Astrocyte of the spinal cord (primary cell): Measurements from ENCODE around the gene SLCO2A1.
A peak's percentile ranks its signal among the peaks of the same experiment; 100 is the strongest.

Source experiments
- DNase-seq: peaks from one replicate; pipeline ENCODE4 v3.0.0; 2011; ENCODE audit warnings: low read depth, low spot score
- H3K4me3 ChIP-seq: 2 replicates; pipeline ENCODE4 v1.5.1; 2011; ENCODE audit warnings: low read depth, mild to moderate bottlenecking, low read length, moderate library complexity
- in situ Hi-C: cut with HindIII; loops from 2 replicates; pipeline ENCODE4 v1.10.0; 2017; ENCODE audit warnings: low sequenced_read_pairs
- TF ChIP-seq, protein P1 (sequence below): IDR thresholded peaks from 2 replicates; pipeline ENCODE4 v1.5.1; 2012; ENCODE audit warnings: low read depth, mild to moderate bottlenecking, low read length, inconsistent platforms

The SLCO2A1 gene

DNA sequence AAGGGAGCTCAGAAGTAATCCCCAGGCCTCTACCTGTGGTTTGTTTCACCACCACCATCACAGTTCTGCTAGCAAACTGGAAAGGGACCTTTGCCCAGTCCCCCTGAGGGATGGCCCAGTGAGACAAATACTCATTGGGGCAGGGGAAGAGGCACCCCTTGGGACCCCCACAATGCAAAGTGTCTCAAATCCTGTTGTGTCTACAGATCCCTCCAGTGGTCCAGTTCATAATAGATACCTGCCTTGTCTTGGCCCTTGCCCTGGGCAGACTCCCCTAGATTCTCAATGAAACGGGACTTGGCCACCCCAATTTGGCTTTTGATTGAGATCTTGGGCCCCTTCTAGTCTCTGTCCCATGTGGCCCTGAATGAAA is 90.3 kb downstream of the SLCO2A1 start:
- in situ Hi-C loops = no loop called here
- TF ChIP-seq, protein P1, sequence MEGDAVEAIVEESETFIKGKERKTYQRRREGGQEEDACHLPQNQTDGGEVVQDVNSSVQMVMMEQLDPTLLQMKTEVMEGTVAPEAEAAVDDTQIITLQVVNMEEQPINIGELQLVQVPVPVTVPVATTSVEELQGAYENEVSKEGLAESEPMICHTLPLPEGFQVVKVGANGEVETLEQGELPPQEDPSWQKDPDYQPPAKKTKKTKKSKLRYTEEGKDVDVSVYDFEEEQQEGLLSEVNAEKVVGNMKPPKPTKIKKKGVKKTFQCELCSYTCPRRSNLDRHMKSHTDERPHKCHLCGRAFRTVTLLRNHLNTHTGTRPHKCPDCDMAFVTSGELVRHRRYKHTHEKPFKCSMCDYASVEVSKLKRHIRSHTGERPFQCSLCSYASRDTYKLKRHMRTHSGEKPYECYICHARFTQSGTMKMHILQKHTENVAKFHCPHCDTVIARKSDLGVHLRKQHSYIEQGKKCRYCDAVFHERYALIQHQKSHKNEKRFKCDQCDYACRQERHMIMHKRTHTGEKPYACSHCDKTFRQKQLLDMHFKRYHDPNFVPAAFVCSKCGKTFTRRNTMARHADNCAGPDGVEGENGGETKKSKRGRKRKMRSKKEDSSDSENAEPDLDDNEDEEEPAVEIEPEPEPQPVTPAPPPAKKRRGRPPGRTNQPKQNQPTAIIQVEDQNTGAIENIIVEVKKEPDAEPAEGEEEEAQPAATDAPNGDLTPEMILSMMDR = no peak
- H3K4me3 ChIP-seq = no peak overlapping the region
- no peak for DNase-seq

DNA sequence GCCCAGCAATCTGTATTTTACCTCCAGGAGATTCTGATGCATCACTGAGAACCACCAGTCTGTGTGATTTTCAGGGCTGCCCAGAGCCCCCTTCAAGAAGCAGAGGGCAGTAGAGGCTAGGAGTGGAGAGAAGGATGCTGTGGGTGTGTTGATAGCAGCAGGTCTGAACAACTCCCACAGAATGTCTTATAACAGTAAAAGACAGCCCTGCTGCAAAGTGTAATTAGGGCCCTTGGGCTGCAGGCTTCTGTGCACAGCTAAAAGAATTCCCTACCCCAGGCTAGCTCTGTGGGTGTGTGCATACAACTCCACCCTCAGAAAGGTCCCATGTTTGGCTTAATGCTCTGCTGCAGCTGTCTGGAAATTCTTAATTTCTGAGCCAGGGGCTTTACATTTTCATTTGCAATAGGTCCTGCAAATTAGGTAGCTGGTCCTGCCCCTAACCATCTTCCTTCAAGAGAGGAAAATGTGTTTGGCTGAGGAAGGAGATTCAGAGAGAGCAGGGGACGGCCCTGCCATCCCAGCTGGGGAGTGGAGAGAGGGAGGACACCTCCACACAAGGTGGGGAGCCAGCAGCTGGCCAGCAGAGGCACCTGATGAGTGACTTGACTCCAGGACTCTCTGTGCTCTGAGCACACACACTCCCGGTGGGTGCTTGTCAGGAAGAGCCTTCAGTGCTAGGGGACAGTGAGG is 90.8 kb downstream of the SLCO2A1 start:
- in situ Hi-C loops = no loop called here
- no peak overlapping the region for H3K4me3 ChIP-seq
- TF ChIP-seq, protein P1 = peak; percentile 55
- DNase-seq = no peak

DNA sequence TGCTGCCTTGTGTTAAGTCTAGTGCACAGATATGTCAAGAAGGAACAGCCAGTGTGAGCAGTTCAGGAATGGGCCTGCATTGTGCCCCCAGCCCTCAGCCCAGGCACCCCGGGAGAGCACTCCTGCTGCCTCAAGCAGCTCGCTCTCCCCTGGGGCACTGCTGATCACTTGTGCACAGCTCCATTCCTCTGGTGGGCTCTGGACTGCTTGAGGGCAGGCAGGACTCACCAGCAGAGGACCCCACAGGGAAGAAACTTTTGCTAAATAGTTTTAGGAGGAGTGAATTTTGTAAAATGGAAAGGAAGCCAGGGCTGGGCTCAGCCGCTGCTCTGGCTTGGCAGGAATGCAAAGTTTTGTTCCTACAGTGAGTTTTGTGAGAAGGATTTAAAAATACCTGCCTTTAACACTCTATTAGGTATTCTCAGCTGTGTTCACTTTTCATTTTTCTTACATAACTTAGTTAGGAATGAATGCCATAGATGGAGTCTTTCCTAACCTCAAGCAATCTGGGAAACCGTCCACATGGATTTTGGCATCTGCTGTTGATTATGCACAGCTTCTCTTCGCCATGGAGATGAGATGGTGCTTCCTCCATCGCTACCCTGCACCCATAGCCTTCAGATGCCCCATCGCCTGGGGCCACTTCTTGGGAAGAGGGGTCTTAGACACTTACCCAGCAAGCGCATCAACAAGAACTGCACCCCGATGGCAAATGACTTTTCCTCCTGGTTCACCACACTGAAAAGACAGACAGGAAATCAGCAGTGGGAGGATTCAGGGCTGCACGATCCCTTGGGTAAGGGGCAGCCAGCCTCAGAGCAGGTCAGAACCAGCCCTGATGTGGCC is 91.7 kb downstream of the SLCO2A1 start:
- in situ Hi-C loops = no loop called here
- DNase-seq = peak; percentile 83
- H3K4me3 ChIP-seq = no peak overlapping the region
- TF ChIP-seq, protein P1 = no peak

DNA sequence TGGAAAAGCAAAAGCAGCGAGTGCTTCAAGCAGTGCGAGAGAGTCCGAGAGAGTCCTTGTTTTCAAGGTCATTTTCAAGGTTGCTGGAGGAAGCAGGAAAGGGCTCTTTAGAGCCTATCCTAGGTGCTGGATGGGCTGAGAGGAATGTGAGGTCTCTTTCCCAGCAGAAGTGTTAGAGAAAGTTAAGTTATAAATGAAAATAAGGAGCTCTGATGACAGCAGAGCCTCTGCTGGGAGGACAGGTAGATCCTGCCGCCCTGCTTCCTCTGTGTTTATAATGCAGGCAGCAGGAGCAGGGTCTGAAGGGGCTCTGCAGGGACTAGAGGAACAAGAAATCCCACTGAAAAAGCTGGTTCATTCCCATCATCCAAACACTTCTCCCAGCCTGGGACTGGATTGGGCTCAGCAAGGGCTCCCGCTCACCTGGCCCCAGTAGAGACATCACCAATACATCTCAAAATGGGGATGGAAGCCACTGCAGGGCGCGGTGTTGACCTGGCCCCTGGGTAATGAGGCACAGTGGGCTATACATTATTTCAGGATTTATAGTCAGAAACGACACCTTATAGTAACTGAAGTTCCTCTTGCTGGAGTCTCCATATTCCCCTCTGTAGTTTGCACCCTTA is 92.6 kb downstream of the SLCO2A1 start:
- H3K4me3 ChIP-seq = no peak overlapping the region
- TF ChIP-seq, protein P1 = no peak
- DNase-seq = no peak
- in situ Hi-C loops = no loop called here

DNA sequence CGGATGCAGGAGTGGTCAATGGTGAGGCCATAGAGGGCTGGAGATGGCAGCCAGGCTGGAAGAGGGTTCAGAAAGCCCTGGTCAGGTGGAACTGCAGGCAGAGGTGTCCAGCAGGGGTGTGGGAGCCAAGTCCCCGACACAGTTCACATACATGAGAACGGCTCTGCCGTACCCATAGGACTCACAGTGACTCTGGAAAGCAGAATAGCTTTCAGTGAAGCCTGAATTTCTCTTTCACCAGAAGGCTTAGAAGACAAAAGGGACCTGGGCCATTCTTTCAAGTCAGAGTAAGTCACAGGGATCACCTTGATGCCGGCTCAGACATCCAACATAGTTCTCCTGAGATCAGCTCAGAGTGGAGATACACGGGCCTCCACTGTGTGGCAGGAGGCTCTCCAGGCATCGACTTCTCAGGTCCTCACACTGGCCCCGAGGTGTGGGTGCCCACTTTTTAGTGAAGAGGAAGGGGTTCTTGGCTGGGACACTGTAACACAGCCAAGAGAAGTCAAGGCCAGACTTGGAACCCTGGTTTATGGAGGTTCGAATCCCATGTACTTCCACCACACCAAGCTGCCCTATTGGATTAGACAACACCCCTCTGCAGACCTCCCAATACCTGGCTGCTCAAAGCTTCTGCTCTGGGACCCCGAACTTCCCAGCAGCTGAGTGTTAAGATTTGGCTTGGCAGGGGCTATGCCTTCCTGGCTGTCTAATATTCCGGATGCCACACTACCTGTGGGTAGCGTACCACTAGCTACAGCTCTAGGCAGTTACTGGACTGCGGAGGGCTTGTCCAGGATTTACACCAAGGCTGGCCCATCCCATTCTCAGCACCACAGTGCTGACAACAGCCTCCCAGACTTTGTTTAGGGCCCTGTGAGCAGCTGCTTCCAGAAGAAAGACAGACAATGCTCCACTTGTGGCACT is 93.6 kb downstream of the SLCO2A1 start:
- no peak for DNase-seq
- in situ Hi-C loops = no loop called here
- no peak overlapping the region for H3K4me3 ChIP-seq
- TF ChIP-seq, protein P1 = no peak
